B cell (primary cell): Measurements from ENCODE around the gene ATXN2L. TPM values are rescaled to one million over a fixed set of nuclear protein-coding genes. Genes with fewer than 3 reads are reported as not detected.

Experiments
- ATAC-seq: fragments of 200-7000 bp; cut with Tn5 transposase; one replicate; pipeline ENCODE4 v1.10.0; 2021; ENCODE audit warnings: low read depth, mild to moderate bottlenecking, moderate number of reproducible peaks, moderate library complexity
- CTCF ChIA-PET: fragments of 350-600 bp; sonication (Branson Sonifier 250); formaldehyde crosslinking; loops from one replicate; lab custom pipeline; 2021; ENCODE audit warnings: antibody characterized with exemption, inconsistent platforms; lab: Charles Lee
- POLR2A ChIA-PET: fragments of 350-600 bp; sonication (Branson Sonifier 250); formaldehyde crosslinking; loops from one replicate; lab custom pipeline; 2021; ENCODE audit warnings: antibody characterized with exemption; lab: Charles Lee
- DNase-seq: peaks from one replicate; pipeline ENCODE4 v3.0.0; 2013
- H2AFZ ChIP-seq: 2 replicates; pipeline ENCODE4 v1.6.1; 2012; ENCODE audit warnings: mild to moderate bottlenecking, low read depth, low read length; ENCODE audit not compliant: insufficient read depth, poor library complexity, severe bottlenecking
- H3K27ac ChIP-seq, 2 donors: 1 replicate in 1 of 2; 2 replicates in 1 of 2; pipeline ENCODE4 v1.5.1; 2012 to 2013; ENCODE audit warnings: low read length in 2 of 2, mild to moderate bottlenecking in 2 of 2, moderate library complexity in 1 of 2
- H3K27me3 ChIP-seq, 4 experiments: fragments of 200-600 bp in 1 of 4; sonication (generic) in 1 of 4; replicated peaks in 1 of 4; 1 replicate in 2 of 4; 2 replicates in 2 of 4; pipeline versions ENCODE4 v1.6.1 to v1.7.0; 2013 to 2016; ENCODE audit warnings: low read length in 3 of 4, mild to moderate bottlenecking in 2 of 4, mixed read lengths in 1 of 4, moderate library complexity in 1 of 4; ENCODE audit not compliant: insufficient read depth in 4 of 4, control insufficient read depth in 3 of 4; ENCODE audit errors: control extremely low read depth in 1 of 4
- H3K36me3 ChIP-seq, 2 experiments: replicated peaks in 1 of 2; 1 replicate in 1 of 2; 2 replicates in 1 of 2; pipeline versions ENCODE4 v1.6.1 to v1.7.1; 2013; ENCODE audit warnings: low read length in 1 of 2; ENCODE audit not compliant: insufficient read depth in 2 of 2, control insufficient read depth in 1 of 2; ENCODE audit errors: control extremely low read depth in 1 of 2, extremely low read depth in 1 of 2
- H3K4me1 ChIP-seq, 2 donors: fragments of 200-600 bp in 1 of 2; sonication (generic) in 1 of 2; 1 replicate in 1 of 2; 2 replicates in 1 of 2; pipeline versions ENCODE4 v1.5.1 to v1.6.1; 2013 to 2017; ENCODE audit warnings: low read length in 2 of 2; ENCODE audit not compliant: control insufficient read depth in 2 of 2, insufficient read depth in 2 of 2
- H3K4me2 ChIP-seq: replicated peaks from 2 replicates; pipeline ENCODE3; 2012; ENCODE audit warnings: mild to moderate bottlenecking, low read depth, low read length; ENCODE audit not compliant: poor library complexity, severe bottlenecking
- H3K4me3 ChIP-seq, 5 experiments: fragments of 200-600 bp in 1 of 5; sonication (generic) in 1 of 5; 1 replicate in 3 of 5; 2 replicates in 2 of 5; pipeline versions ENCODE4 v1.5.1 to v1.7.0; 2011 to 2016; ENCODE audit warnings: low read length in 4 of 5, mild to moderate bottlenecking in 4 of 5, low read depth in 2 of 5, control low read depth in 1 of 5, moderate library complexity in 1 of 5; ENCODE audit not compliant: insufficient read depth in 1 of 5; ENCODE audit errors: control extremely low read depth in 1 of 5, extremely low read depth in 1 of 5
- H3K79me2 ChIP-seq: fragments of 200-600 bp; sonication (generic); one replicate; pipeline ENCODE4 v1.6.0; 2016; ENCODE audit warnings: low read length; ENCODE audit not compliant: control insufficient read depth, insufficient read depth
- H3K9ac ChIP-seq: fragments of 200-600 bp; sonication (generic); 2 replicates; pipeline ENCODE4 v1.6.1; 2017; ENCODE audit warnings: mild to moderate bottlenecking, low read length, moderate library complexity
- H3K9me3 ChIP-seq, 3 donors: one replicate each; pipeline versions ENCODE4 v1.6.1 to v1.7.1; 2013; ENCODE audit warnings: low read length in 2 of 3; ENCODE audit not compliant: control insufficient read depth in 2 of 3, insufficient read depth in 1 of 3; ENCODE audit errors: control extremely low read depth in 1 of 3
- H4K20me1 ChIP-seq: 2 replicates; pipeline ENCODE4 v1.6.0; 2012; ENCODE audit warnings: mild to moderate bottlenecking, low read length; ENCODE audit not compliant: insufficient read depth, control insufficient read depth, poor library complexity, severe bottlenecking
- H3K27ac Mint-ChIP-seq: one replicate; pipeline ENCODE4 v1.8.0; 2021; ENCODE audit warnings: mixed read lengths
- H3K27me3 Mint-ChIP-seq: one replicate; pipeline ENCODE4 v1.8.0; 2021; ENCODE audit warnings: mixed read lengths
- H3K4me1 Mint-ChIP-seq: one replicate; pipeline ENCODE4 v1.8.0; 2021; ENCODE audit warnings: mixed read lengths
- H3K4me3 Mint-ChIP-seq: one replicate; pipeline ENCODE4 v1.8.0; 2021; ENCODE audit warnings: mixed read lengths
- H3K9me3 Mint-ChIP-seq: one replicate; pipeline ENCODE4 v1.8.0; 2022; ENCODE audit warnings: mixed read lengths; ENCODE audit not compliant: insufficient read depth
- EZH2 ChIP-seq: IDR thresholded peaks from 2 replicates; pipeline ENCODE4 v1.6.1; 2012; ENCODE audit warnings: borderline replicate concordance, low read depth, mild to moderate bottlenecking, moderate library complexity, low read length; ENCODE audit not compliant: insufficient read depth, poor library complexity, severe bottlenecking
- WGBS: methylation state at CpG from one replicate; pipeline ENCODE4 v1.1.5; 2013; ENCODE audit warnings: missing lambda C conversion rate; ENCODE audit not compliant: insufficient coverage; 5-methylcytosine and 5-hydroxymethylcytosine counted together
- intact Hi-C: fragments of 100-400 bp; cut with micrococcal nuclease; formaldehyde crosslinking; loops from one replicate; pipeline ENCODE4 v1.10.0; 2022
- polyA plus RNA-seq: library from polyadenylated mRNA; depleted of rRNA; stranded (reverse); fragments of >200 nt; gene quantifications from 2 replicates; pipeline ENCODE4 v1.2.3, GENCODE V29; 2012
- total RNA-seq, 2 donors: library from RNA; stranded (reverse); fragments of 120-200 nt in 1 of 2; gene quantifications; 1 replicate in 1 of 2; 2 replicates in 1 of 2; pipeline versions ENCODE4 v1.2.3 to v1.2.4, GENCODE V29; 2013 to 2022
- TF ChIP-seq, protein P1 (sequence below): fragments of 200-600 bp; IDR thresholded peaks from one replicate; pipeline ENCODE4 v1.8.0; 2022; ENCODE audit warnings: antibody characterized with exemption, mild to moderate bottlenecking

Gene ATXN2L
- total and polyA plus RNA-seq, 2 donors (not counting 1 experiment from before 2014, with no cell fraction given): 157 to 289 TPM

GRCh38 chr16:28835864-28836760 lies 13.3 kb downstream of the ATXN2L start:
- WGBS: 98% methylated on average over 7 of the region's 25 CpGs
- Histone ChIP-seq H3K36me3 (peaks cover 2 to 66% of the 10 kb centered on the region in 2 experiments), H3K4me1 (no peaks in the 10 kb centered on the region), H4K20me1 (peaks cover 54% of the 10 kb centered on the region), H3K9me3 (no peaks in the 10 kb centered on the region), H3K79me2 (peaks cover 26% of the 10 kb centered on the region), H3K27me3 (no peaks in the 10 kb centered on the region), H3K9ac (no peak overlapping the region), H3K4me2 (no peak overlapping the region), H3K4me3 (no peak overlapping the region), H2AFZ (no peak overlapping the region), H3K27ac (no peak overlapping the region)
- no peak overlapping the region for H3K27ac Mint-ChIP-seq
- H3K4me1 Mint-ChIP-seq: no peaks in the 10 kb centered on the region
- no peaks in the 10 kb centered on the region for H3K9me3 Mint-ChIP-seq
- ChIA-PET CTCF (interaction anchor here (1.1 kb wide), 1 partner anchor 109 kb away, joined by 3 read pairs; no protein-coding TSS in a partner anchor), POLR2A (no interaction called here)
- no peaks in the 10 kb centered on the region for H3K27me3 Mint-ChIP-seq
- no peak for TF ChIP-seq EZH2
- TF ChIP-seq, protein P1, sequence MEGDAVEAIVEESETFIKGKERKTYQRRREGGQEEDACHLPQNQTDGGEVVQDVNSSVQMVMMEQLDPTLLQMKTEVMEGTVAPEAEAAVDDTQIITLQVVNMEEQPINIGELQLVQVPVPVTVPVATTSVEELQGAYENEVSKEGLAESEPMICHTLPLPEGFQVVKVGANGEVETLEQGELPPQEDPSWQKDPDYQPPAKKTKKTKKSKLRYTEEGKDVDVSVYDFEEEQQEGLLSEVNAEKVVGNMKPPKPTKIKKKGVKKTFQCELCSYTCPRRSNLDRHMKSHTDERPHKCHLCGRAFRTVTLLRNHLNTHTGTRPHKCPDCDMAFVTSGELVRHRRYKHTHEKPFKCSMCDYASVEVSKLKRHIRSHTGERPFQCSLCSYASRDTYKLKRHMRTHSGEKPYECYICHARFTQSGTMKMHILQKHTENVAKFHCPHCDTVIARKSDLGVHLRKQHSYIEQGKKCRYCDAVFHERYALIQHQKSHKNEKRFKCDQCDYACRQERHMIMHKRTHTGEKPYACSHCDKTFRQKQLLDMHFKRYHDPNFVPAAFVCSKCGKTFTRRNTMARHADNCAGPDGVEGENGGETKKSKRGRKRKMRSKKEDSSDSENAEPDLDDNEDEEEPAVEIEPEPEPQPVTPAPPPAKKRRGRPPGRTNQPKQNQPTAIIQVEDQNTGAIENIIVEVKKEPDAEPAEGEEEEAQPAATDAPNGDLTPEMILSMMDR: no peak
- ATAC-seq: no peak
- no peak overlapping the region for H3K4me3 Mint-ChIP-seq
- no peak for DNase-seq
- intact Hi-C loops: no loop called here

DNA sequence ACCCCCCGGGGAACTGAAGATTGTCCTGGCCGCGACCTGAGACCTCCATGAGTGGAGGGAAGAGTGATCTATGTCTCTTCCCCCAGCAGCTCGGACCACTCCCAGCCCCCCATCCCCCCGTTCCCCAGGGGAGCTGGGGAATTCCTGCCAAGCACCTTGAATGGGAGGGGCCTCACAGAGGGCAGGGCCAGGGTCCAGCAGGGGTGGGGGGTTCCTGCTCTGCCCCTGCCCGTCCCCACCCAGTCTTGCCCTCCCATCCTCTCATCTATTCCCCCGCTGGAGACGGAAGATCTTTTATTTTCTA lies 13.9 kb downstream of the ATXN2L start:
- ChIA-PET POLR2A (no interaction called here), CTCF (interaction anchor here (1.1 kb wide), 1 partner anchor 108 kb away, joined by 3 read pairs; no protein-coding TSS in a partner anchor)
- no peaks in the 10 kb centered on the region for H3K4me1 ChIP-seq
- no peaks in the 10 kb centered on the region for H3K27me3 Mint-ChIP-seq
- H3K27ac ChIP-seq: no peak overlapping the region
- no peak for DNase-seq
- no peak overlapping the region for H2AFZ ChIP-seq
- intact Hi-C loops: no loop called here
- peaks cover 24% of the 10 kb centered on the region for H3K79me2 ChIP-seq
- H3K4me3 ChIP-seq: no peak overlapping the region
- no peak overlapping the region for H3K4me2 ChIP-seq
- no peak for ATAC-seq
- H3K27ac Mint-ChIP-seq: no peak overlapping the region
- H3K9ac ChIP-seq: no peak overlapping the region
- no peaks in the 10 kb centered on the region for H3K4me1 Mint-ChIP-seq
- no peak overlapping the region for H3K4me3 Mint-ChIP-seq
- no peaks in the 10 kb centered on the region for H3K27me3 ChIP-seq
- no peaks in the 10 kb centered on the region for H3K9me3 Mint-ChIP-seq
- H4K20me1 ChIP-seq: peaks cover 51% of the 10 kb centered on the region
- peaks cover 2 to 60% of the 10 kb centered on the region in 2 experiments for H3K36me3 ChIP-seq
- TF ChIP-seq EZH2: no peak
- TF ChIP-seq, protein P1: no peak
- no CpG with 5 or more reads among the region's 8 CpGs for WGBS
- no peaks in the 10 kb centered on the region for H3K9me3 ChIP-seq
